Muscle layer of colon (tissue), 2 donors: Measurements from ENCODE around the gene ANP32B.
"Not testable (repeated sequence)": the region's sequence is repeated elsewhere in the genome, so short reads cannot be mapped to it uniquely, and the experiment has no call there.

Experiments used
- H3K27ac ChIP-seq: one replicate; pipeline ENCODE4 v1.7.0; 2013; ENCODE audit warnings: low read depth, mild to moderate bottlenecking, low read length, moderate library complexity
- H3K27me3 ChIP-seq, 2 donors: one replicate each; pipeline ENCODE4 v1.7.0; 2013; ENCODE audit warnings: low read length in 2 of 2, mild to moderate bottlenecking in 2 of 2; ENCODE audit not compliant: insufficient read depth in 2 of 2, control insufficient read depth in 1 of 2
- H3K36me3 ChIP-seq: one replicate; pipeline ENCODE4 v1.7.0; 2013; ENCODE audit warnings: mild to moderate bottlenecking, low read length; ENCODE audit not compliant: insufficient read depth
- H3K4me1 ChIP-seq: one replicate; pipeline ENCODE4 v1.7.0; 2013; ENCODE audit warnings: mild to moderate bottlenecking, low read length; ENCODE audit not compliant: insufficient read depth
- H3K4me3 ChIP-seq, 2 donors: one replicate each; pipeline ENCODE4 v1.7.0; 2013; ENCODE audit warnings: low read length in 2 of 2, low read depth in 1 of 2, mild to moderate bottlenecking in 1 of 2, moderate library complexity in 1 of 2
- H3K9ac ChIP-seq: one replicate; pipeline ENCODE4 v1.7.0; 2013; ENCODE audit warnings: low read length
- H3K9me3 ChIP-seq: one replicate; pipeline ENCODE4 v1.7.0; 2013; ENCODE audit warnings: mild to moderate bottlenecking, low read length
- donor health status: abdominal sarcoma.
- donor health status: Adenocarcinoma of cecum.

The ANP32B gene

GRCh38 chr9:97982683-97983588, at the start of gene ANP32B:
TSS of gene ANP32B (plus strand) at chr9:97983341. CDS start at chr9:97983556, 215 bp downstream.
- peak within 1 kb of the TSS; percentile 92 for H3K27ac ChIP-seq
- peak within 1 kb of the TSS; percentile 76 to 84 for H3K4me3 ChIP-seq
- H3K9me3 ChIP-seq = no peaks in the 10 kb centered on the region
- H3K36me3 ChIP-seq = no peaks in the 10 kb centered on the region
- H3K9ac ChIP-seq = peak within 1 kb of the TSS; percentile 78
- H3K27me3 ChIP-seq = no peaks in the 10 kb centered on the region
- H3K4me1 ChIP-seq = peaks cover 54% of the 10 kb centered on the region

- H3K36me3 ChIP-seq = no peaks in the 10 kb centered on the region
- H3K27ac ChIP-seq = no peak overlapping the region
- H3K4me3 ChIP-seq = no peak overlapping the region
- no peaks in the 10 kb centered on the region for H3K9me3 ChIP-seq
- no peaks in the 10 kb centered on the region for H3K4me1 ChIP-seq
- H3K27me3 ChIP-seq = no peaks in the 10 kb centered on the region
- H3K9ac ChIP-seq = no peak overlapping the region
Measured at GRCh38 chr9:97934321-97935115, 48.6 kb upstream of the ANP32B start.

- Histone ChIP-seq H3K36me3 (no peaks in the 10 kb centered on the region), H3K27me3 (no peaks in the 10 kb centered on the region), H3K9ac (no peak overlapping the region), H3K27ac (no peak overlapping the region), H3K4me1 (no peaks in the 10 kb centered on the region), H3K4me3 (no peak overlapping the region), H3K9me3 (no peaks in the 10 kb centered on the region)
Measured at GRCh38 chr9:97935276-97935675, 47.9 kb upstream of the ANP32B start.

GRCh38 chr9:97936998-97937397, 46.1 kb upstream of the ANP32B start:
- H3K4me1 ChIP-seq = no peaks in the 10 kb centered on the region
- no peaks in the 10 kb centered on the region for H3K36me3 ChIP-seq
- no peaks in the 10 kb centered on the region for H3K27me3 ChIP-seq
- no peaks in the 10 kb centered on the region for H3K9me3 ChIP-seq
- H3K4me3 ChIP-seq = no peak overlapping the region
- H3K27ac ChIP-seq = no peak overlapping the region
- no peak overlapping the region for H3K9ac ChIP-seq

GRCh38 chr9:97938081-97938644, 45.0 kb upstream of the ANP32B start, which contains the start of gene HEMGN:
TSS of gene HEMGN (minus strand) at chr9:97938172. CDS start at chr9:97938136, 36 bp downstream.
- Histone ChIP-seq H3K27ac (no peak within 1 kb of the TSS), H3K27me3 (no peaks in the 10 kb centered on the region), H3K9ac (no peak within 1 kb of the TSS), H3K9me3 (no peaks in the 10 kb centered on the region), H3K36me3 (no peaks in the 10 kb centered on the region), H3K4me1 (no peaks in the 10 kb centered on the region), H3K4me3 (no peak within 1 kb of the TSS)

GRCh38 chr9:97940233-97940632, 42.9 kb upstream of the ANP32B start:
- Histone ChIP-seq H3K27me3 (no peaks in the 10 kb centered on the region), H3K36me3 (no peaks in the 10 kb centered on the region), H3K4me1 (no peaks in the 10 kb centered on the region), H3K4me3 (no peak overlapping the region), H3K9me3 (no peaks in the 10 kb centered on the region), H3K9ac (no peak overlapping the region), H3K27ac (no peak overlapping the region)

- Histone ChIP-seq H3K9me3 (no peaks in the 10 kb centered on the region), H3K27ac (no peak overlapping the region), H3K36me3 (no peaks in the 10 kb centered on the region), H3K4me3 (no peak overlapping the region), H3K27me3 (no peaks in the 10 kb centered on the region), H3K9ac (no peak overlapping the region), H3K4me1 (no peaks in the 10 kb centered on the region)
Measured at GRCh38 chr9:97940741-97941140, 42.4 kb upstream of the ANP32B start.

- H3K27ac ChIP-seq = no peak overlapping the region
- no peaks in the 10 kb centered on the region for H3K27me3 ChIP-seq
- H3K4me3 ChIP-seq = no peak overlapping the region
- H3K4me1 ChIP-seq = no peaks in the 10 kb centered on the region
- H3K36me3 ChIP-seq = no peaks in the 10 kb centered on the region
- no peaks in the 10 kb centered on the region for H3K9me3 ChIP-seq
- H3K9ac ChIP-seq = no peak overlapping the region
Measured at GRCh38 chr9:97941323-97941722, 41.8 kb upstream of the ANP32B start.

- no peaks in the 10 kb centered on the region for H3K36me3 ChIP-seq
- H3K27me3 ChIP-seq = no peaks in the 10 kb centered on the region
- H3K4me1 ChIP-seq = no peaks in the 10 kb centered on the region
- H3K4me3 ChIP-seq = no peak overlapping the region
- no peak overlapping the region for H3K27ac ChIP-seq
- no peak overlapping the region for H3K9ac ChIP-seq
- no peaks in the 10 kb centered on the region for H3K9me3 ChIP-seq
Measured at GRCh38 chr9:97943308-97943855, 39.8 kb upstream of the ANP32B start.

GRCh38 chr9:97944612-97945011, 38.5 kb upstream of the ANP32B start:
- Histone ChIP-seq H3K27me3 (no peaks in the 10 kb centered on the region), H3K9ac (no peak overlapping the region), H3K36me3 (no peaks in the 10 kb centered on the region), H3K4me3 (no peak overlapping the region), H3K27ac (no peak overlapping the region), H3K4me1 (no peaks in the 10 kb centered on the region), H3K9me3 (no peaks in the 10 kb centered on the region)

- not testable (repeated sequence) for H3K9ac ChIP-seq, H3K4me1 ChIP-seq
Measured at GRCh38 chr9:97945470-97945869, 37.7 kb upstream of the ANP32B start.

More at GRCh38 chr9:97945470-97945869, 37.7 kb upstream of the ANP32B start:
- not testable (repeated sequence) for H3K9me3 ChIP-seq, H3K27ac ChIP-seq, H3K4me3 ChIP-seq, H3K36me3 ChIP-seq, H3K27me3 ChIP-seq
